PFSK-1 (cell line): Measurements from ENCODE around the gene DYNLL1.

ENCODE experiments used
- FOXP2 ChIP-seq: optimal IDR thresholded peaks from 2 replicates; pipeline ENCODE3; 2011; ENCODE audit warnings: borderline replicate concordance, control low read depth, inconsistent platforms; ENCODE audit not compliant: insufficient read depth; ENCODE audit errors: extremely low read length, extremely low read depth
- POLR2AphosphoS5 ChIP-seq: IDR thresholded peaks from 2 replicates; pipeline ENCODE4 v1.6.1; 2012; ENCODE audit warnings: low read depth, mild to moderate bottlenecking, control low read depth, low read length, moderate library complexity
- TAF1 ChIP-seq: IDR thresholded peaks from 2 replicates; pipeline ENCODE4 v1.6.1; 2012; ENCODE audit warnings: low read length, control low read depth, borderline replicate concordance; ENCODE audit not compliant: insufficient read depth

- no peak for TF ChIP-seq TAF1
- TF ChIP-seq POLR2AphosphoS5, result no peak
- TF ChIP-seq FOXP2, result no peak
Observed at GRCh38 chr12:120481022-120481767, 14.7 kb upstream of the DYNLL1 start.
